H1 (cell line): ENCODE measurements around the gene CCDC174. TPM values are rescaled to one million over a fixed set of nuclear protein-coding genes. Genes with fewer than 3 reads are reported as not detected.

Experiments
- CTCF ChIA-PET: fragments of 300-600 bp; sonication (Branson Sonifier 250); formaldehyde crosslinking; loops from one replicate; lab custom pipeline; 2021; ENCODE audit not compliant: partially characterized antibody; lab: Charles Lee
- POLR2A ChIA-PET: fragments of 300-600 bp; sonication (Branson Sonifier 250); formaldehyde crosslinking; loops from one replicate; lab custom pipeline; 2021; ENCODE audit warnings: inconsistent platforms; ENCODE audit not compliant: partially characterized antibody; lab: Charles Lee
- DNase-seq, 2 experiments: peaks; one replicate each; pipeline versions ENCODE4 v3.0.0 to v3.0.0-alpha.2; 2010 to 2022; ENCODE audit warnings: low spot score in 2 of 2, low read depth in 1 of 2, mixed read lengths in 1 of 2
- FAIRE-seq: peaks from 2 replicates; lab custom pipeline; 2011; peaks lifted over from hg19 to GRCh38; lab: Jason Lieb, UNC
- H2AFZ ChIP-seq: 2 replicates; pipeline ENCODE4 v1.8.1; 2012; ENCODE audit warnings: low read length, inconsistent platforms
- H2AK5ac ChIP-seq: 2 replicates; pipeline ENCODE4 v1.6.1; 2013; ENCODE audit warnings: low read depth, low read length
- H2BK120ac ChIP-seq: replicated peaks from 2 replicates; pipeline ENCODE3; 2013; ENCODE audit warnings: low read depth, low read length, inconsistent platforms
- H2BK12ac ChIP-seq: 2 replicates; pipeline ENCODE4 v1.6.1; 2013; ENCODE audit warnings: low read depth, low read length
- H2BK15ac ChIP-seq: 2 replicates; pipeline ENCODE4 v1.6.1; 2013; ENCODE audit warnings: low read length
- H2BK20ac ChIP-seq: 2 replicates; pipeline ENCODE4 v1.6.1; 2013; ENCODE audit warnings: low read length
- H2BK5ac ChIP-seq: 2 replicates; pipeline ENCODE4 v1.6.1; 2013; ENCODE audit warnings: low read depth, low read length
- H3K14ac ChIP-seq: 2 replicates; pipeline ENCODE4 v1.6.1; 2013; ENCODE audit warnings: inconsistent platforms; ENCODE audit not compliant: insufficient read length
- H3K18ac ChIP-seq: 2 replicates; pipeline ENCODE4 v1.6.1; 2013; ENCODE audit warnings: low read length; ENCODE audit errors: extremely low read depth
- H3K23ac ChIP-seq: 2 replicates; pipeline ENCODE4 v1.6.1; 2013; ENCODE audit warnings: inconsistent platforms; ENCODE audit not compliant: insufficient read length
- H3K23me2 ChIP-seq: 2 replicates; pipeline ENCODE4 v1.6.1; 2013; ENCODE audit warnings: low read depth, low read length
- H3K27ac ChIP-seq: 2 replicates; pipeline ENCODE4 v1.6.1; 2011; ENCODE audit warnings: low read depth, low read length, inconsistent platforms
- H3K27me3 ChIP-seq, 4 experiments: replicated peaks in 1 of 4; 1 replicate in 1 of 4; 2 replicates in 3 of 4; pipeline versions ENCODE4 v1.6.1 to v1.8.1; 2011 to 2013; ENCODE audit warnings: low read length in 3 of 4, mild to moderate bottlenecking in 3 of 4, inconsistent platforms in 2 of 4, mixed read lengths in 2 of 4, moderate library complexity in 1 of 4; ENCODE audit not compliant: control insufficient read depth in 3 of 4, insufficient read depth in 3 of 4; ENCODE audit errors: extremely low read depth in 1 of 4
- H3K36me3 ChIP-seq, 4 experiments: 2 replicates each; pipeline versions ENCODE4 v1.6.1 to v1.8.1; 2011 to 2013; ENCODE audit warnings: mild to moderate bottlenecking in 4 of 4, low read length in 3 of 4, moderate library complexity in 2 of 4, control low read depth in 1 of 4, inconsistent platforms in 1 of 4; ENCODE audit not compliant: insufficient read depth in 4 of 4, control insufficient read depth in 2 of 4
- H3K4ac ChIP-seq: replicated peaks from 2 replicates; pipeline ENCODE3; 2013; ENCODE audit warnings: low read length, low read depth, mixed read lengths, inconsistent platforms; ENCODE audit not compliant: insufficient read length
- H3K4me1 ChIP-seq, 4 experiments: replicated peaks in 1 of 4; 1 replicate in 1 of 4; 2 replicates in 3 of 4; pipeline versions ENCODE4 v1.6.1 to v1.8.1; 2011 to 2013; ENCODE audit warnings: low read length in 3 of 4, inconsistent platforms in 2 of 4, mixed read lengths in 1 of 4; ENCODE audit not compliant: insufficient read depth in 4 of 4, control insufficient read depth in 3 of 4
- H3K4me2 ChIP-seq, 2 experiments: 2 replicates each; pipeline versions ENCODE4 v1.6.1 to v1.8.1; 2011 to 2013; ENCODE audit warnings: low read depth in 2 of 2, low read length in 2 of 2, control low read depth in 1 of 2, inconsistent platforms in 1 of 2, mild to moderate bottlenecking in 1 of 2; ENCODE audit not compliant: insufficient read depth in 1 of 2
- H3K4me3 ChIP-seq, 4 experiments: fragments of 200-600, 300-600 bp in 1 of 4; sonication (generic), shearing (Covaris generic), sonication (Bioruptor Twin) in 1 of 4; 2 replicates each; pipeline versions ENCODE4 v1.5.1 to v1.8.1; 2011 to 2016; ENCODE audit warnings: low read length in 4 of 4, low read depth in 3 of 4, control low read depth in 2 of 4, inconsistent platforms in 2 of 4, mild to moderate bottlenecking in 2 of 4, mixed read lengths in 1 of 4, moderate library complexity in 1 of 4; ENCODE audit not compliant: insufficient read depth in 2 of 4; ENCODE audit errors: extremely low read depth in 1 of 4
- H3K56ac ChIP-seq: replicated peaks from 2 replicates; pipeline ENCODE3; 2013; ENCODE audit warnings: low read depth, mild to moderate bottlenecking, mixed read lengths, low read length, inconsistent platforms; ENCODE audit not compliant: insufficient read length
- H3K79me1 ChIP-seq: 2 replicates; pipeline ENCODE4 v1.6.1; 2013; ENCODE audit warnings: low read depth, low read length, control low read depth
- H3K79me2 ChIP-seq, 2 experiments: 2 replicates each; pipeline versions ENCODE4 v1.6.1 to v1.8.1; 2012 to 2013; ENCODE audit warnings: low read length in 2 of 2, mild to moderate bottlenecking in 2 of 2, inconsistent platforms in 1 of 2; ENCODE audit not compliant: insufficient read depth in 2 of 2, control insufficient read depth in 1 of 2
- H3K9ac ChIP-seq, 4 experiments: replicated peaks in 1 of 4; 1 replicate in 1 of 4; 2 replicates in 3 of 4; pipeline versions ENCODE4 v1.6.1 to v1.8.1; 2011 to 2013; ENCODE audit warnings: low read depth in 3 of 4, low read length in 3 of 4, control low read depth in 2 of 4, mild to moderate bottlenecking in 2 of 4, moderate library complexity in 2 of 4, inconsistent platforms in 1 of 4; ENCODE audit errors: extremely low read depth in 1 of 4
- H3K9me3 ChIP-seq, 2 experiments: 2 replicates each; pipeline versions ENCODE4 v1.6.1 to v1.8.1; 2012 to 2013; ENCODE audit warnings: mild to moderate bottlenecking in 2 of 2, moderate library complexity in 2 of 2, control low read depth in 1 of 2, inconsistent platforms in 1 of 2, low read depth in 1 of 2, low read length in 1 of 2, mixed read lengths in 1 of 2; ENCODE audit not compliant: insufficient read depth in 2 of 2
- H4K20me1 ChIP-seq, 2 experiments: replicated peaks in 1 of 2; 2 replicates each; pipeline versions ENCODE3 to v1.8.1; 2011 to 2013; ENCODE audit warnings: inconsistent platforms in 2 of 2, low read length in 2 of 2, mild to moderate bottlenecking in 1 of 2; ENCODE audit not compliant: insufficient read depth in 2 of 2, control insufficient read depth in 1 of 2
- H4K5ac ChIP-seq: 2 replicates; pipeline ENCODE4 v1.6.1; 2013; ENCODE audit warnings: low read length, low read depth, mixed read lengths, inconsistent platforms; ENCODE audit not compliant: insufficient read length
- H4K8ac ChIP-seq: 2 replicates; pipeline ENCODE4 v1.8.0; 2013; ENCODE audit warnings: mild to moderate bottlenecking, moderate library complexity, low read length, inconsistent platforms; ENCODE audit not compliant: insufficient read depth; ENCODE audit errors: extremely low read depth
- H4K91ac ChIP-seq: replicated peaks from 2 replicates; pipeline ENCODE3; 2013; ENCODE audit warnings: low read length, mixed read lengths, inconsistent platforms; ENCODE audit not compliant: insufficient read length
- CTBP2 ChIP-seq: IDR thresholded peaks from 2 replicates; pipeline ENCODE4 v1.7.0; 2011; ENCODE audit warnings: borderline replicate concordance, mild to moderate bottlenecking, moderate library complexity, mixed read lengths, low read length; ENCODE audit not compliant: insufficient read depth, insufficient read length
- RNF2 ChIP-seq: fragments of 200-900, 300-1000 bp; sonication (generic); IDR thresholded peaks from 2 replicates; pipeline ENCODE4 v1.7.1; 2016; ENCODE audit warnings: borderline replicate concordance, low read depth, mild to moderate bottlenecking, antibody characterized with exemption, low read length; ENCODE audit not compliant: poor library complexity, severe bottlenecking; ENCODE audit errors: missing control alignments
- SUZ12 ChIP-seq: fragments of 200-600 bp; sonication (generic); IDR thresholded peaks from 2 replicates; pipeline ENCODE4 v1.6.1; 2012; ENCODE audit warnings: mild to moderate bottlenecking, inconsistent platforms, low read length, moderate library complexity, mixed read lengths
- WGBS, 2 experiments: shearing (Covaris generic) in 1 of 2; methylation state at CpG; one replicate each; pipeline versions ENCODE4 v1.1.6 to v1.1.7; 2013 to 2015; ENCODE audit warnings: low lambda C conversion rate in 2 of 2, mixed read lengths in 2 of 2, inconsistent platforms in 1 of 2, low coverage in 1 of 2, missing lambda C conversion rate in 1 of 2; ENCODE audit not compliant: insufficient replicate concordance in 2 of 2, insufficient coverage in 1 of 2, insufficient read length in 1 of 2; ENCODE audit errors: extremely low coverage in 1 of 2, missing lambda C conversion rate in 1 of 2; 5-methylcytosine and 5-hydroxymethylcytosine counted together
- polyA plus RNA-seq, 7 experiments: library from polyadenylated mRNA; depleted of rRNA in 3 of 7; stranded (reverse) in 5 of 7; unstranded in 2 of 7; fragments of >200 nt in 5 of 7; fragments of 200-250 nt in 2 of 7; gene quantifications; 1 replicate in 5 of 7; 2 replicates in 1 of 7; 4 replicates in 1 of 7; pipeline versions ENCODE4 v1.2.1 to v1.2.3, GENCODE V29; 2011 to 2013; ENCODE audit warnings: missing spikeins in 2 of 7, mixed read lengths in 2 of 7
- total RNA-seq: library from RNA; stranded (reverse); fragmentation: NEBNext Ultra II Directional; extraction: Animal tissue kit (Norgen Biotek cat#: 25700); gene quantifications from 2 replicates; pipeline ENCODE4 v1.2.1, GENCODE V29; 2021

The CCDC174 gene
- total and polyA plus RNA-seq, 2 of the 8 experiments (the other 6 are each of a cell fraction or from before 2014, with no cell fraction given), result 3.5 to 11.9 TPM

DNA sequence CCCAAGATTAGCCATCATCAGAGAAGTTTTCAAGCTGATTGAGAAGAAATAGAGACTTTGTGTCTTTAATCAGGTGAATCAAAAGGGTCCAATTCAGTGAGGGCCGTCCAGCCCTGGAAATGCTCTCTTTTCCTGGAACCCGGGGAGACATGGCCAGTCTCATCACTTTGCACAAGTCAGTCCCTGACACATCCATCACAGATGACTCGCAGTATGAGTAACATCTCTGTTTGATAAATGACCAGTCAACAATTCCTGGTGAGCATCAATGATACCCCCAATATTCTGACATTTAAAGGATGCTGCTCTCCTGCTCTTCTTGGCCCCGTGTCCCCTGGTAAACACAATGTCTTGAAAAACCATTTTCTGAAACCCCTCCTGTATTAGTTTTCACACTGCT, 50.1 kb downstream of the CCDC174 start:
- WGBS, 2 experiments, result 92% methylated on average over 4 of the region's 4 CpGs; no CpG with 5 or more reads in 1 of the 2 experiments
- Histone ChIP-seq H3K79me1 (no peaks in the 10 kb centered on the region), H3K23ac (no peak overlapping the region), H3K79me2 (no peaks in the 10 kb centered on the region), H3K4me1 (no peaks in the 10 kb centered on the region), H2BK120ac (no peak overlapping the region), H2BK20ac (no peak overlapping the region), H2BK12ac (no peak overlapping the region), H3K18ac (no peak overlapping the region), H4K91ac (no peak overlapping the region), H3K23me2 (no peaks in the 10 kb centered on the region), H4K20me1 (no peaks in the 10 kb centered on the region), H2BK15ac (no peak overlapping the region), H2AK5ac (no peak overlapping the region), H2BK5ac (no peak overlapping the region), H3K27me3 (no peaks in the 10 kb centered on the region), H3K27ac (no peak overlapping the region), H4K5ac (no peak overlapping the region), H4K8ac (no peak overlapping the region), H3K4me3 (no peak overlapping the region), H3K56ac (no peak overlapping the region), H3K9ac (no peak overlapping the region), H3K9me3 (no peaks in the 10 kb centered on the region), H3K4me2 (no peak overlapping the region), H3K14ac (no peak overlapping the region), H2AFZ (no peak overlapping the region), H3K4ac (no peak overlapping the region), H3K36me3 (no peaks in the 10 kb centered on the region)
- no peak for DNase-seq
- POLR2A ChIA-PET, result no interaction called here
- CTCF ChIA-PET, result interaction anchor here (1.2 kb wide), 1 partner anchor 187 kb away, joined by 3 read pairs; no protein-coding TSS in a partner anchor
- FAIRE-seq, result no peak
- no peak for TF ChIP-seq RNF2
- TF ChIP-seq CTBP2, result no peak
- no peak for TF ChIP-seq SUZ12
